ENCODE data around the gene CHD5. TPM values are rescaled to one million over a fixed set of nuclear protein-coding genes. Genes with fewer than 3 reads are reported as not detected.

CHD5 gene
- total and polyA plus RNA-seq, 2 of the 4 experiments (the other 2 are of a cell fraction) = under 0.01 to 0.09 TPM

GRCh38 chr1:6072774-6073479 is 107.2 kb downstream of the CHD5 start:
- Histone ChIP-seq H4K8ac (ENCODE audit: low read depth in 2 of 2, low read length in 2 of 2) (no peak overlapping the region), H3K56ac (ENCODE audit: extremely low read depth, insufficient read depth, low read length) (no peak overlapping the region), H2AK9ac (replicated peaks; ENCODE audit: low read depth, low read length, poor library complexity) (no peak overlapping the region), H4K20me1 (ENCODE audit: insufficient read depth, low read length) (no peaks in the 10 kb centered on the region), H2BK120ac (ENCODE audit: low read depth, low read length) (no peak overlapping the region), H3K27me3 (ENCODE audit: control insufficient read depth, insufficient read depth, low read length) (peaks cover 3% of the 10 kb centered on the region; the same call in 1 of the 2 replicates), H3K14ac (replicated peaks; ENCODE audit: low read depth, low read length) (no peak overlapping the region), H3K9me3 (ENCODE audit: control insufficient read depth, insufficient read depth, low read length) (no peaks in the 10 kb centered on the region), H2BK15ac (ENCODE audit: low read depth, low read length) (no peak overlapping the region), H3K27ac (ENCODE audit: insufficient read depth, low read length) (no peak overlapping the region), H2AFZ (replicated peaks; ENCODE audit: low read length, poor library complexity) (no peak overlapping the region), H3K9me1 (ENCODE audit: insufficient read depth, low read length) (no peaks in the 10 kb centered on the region), H3K9ac (ENCODE audit: low read depth, low read length) (no peak overlapping the region), H3K18ac (ENCODE audit: low read depth, low read length) (no peak overlapping the region), H2AK5ac (ENCODE audit: low read depth, low read length) (no peak overlapping the region), H3K4me3 (ENCODE audit: insufficient read depth, low read depth, low read length) (no peak overlapping the region), H2BK20ac (ENCODE audit: low read depth, low read length) (no peak overlapping the region), H3K23ac (ENCODE audit: low read depth, low read length) (no peak overlapping the region), H2BK5ac (ENCODE audit: low read depth, low read length, poor library complexity, severe bottlenecking) (no peak overlapping the region), H3K4me1 (ENCODE audit: control insufficient read depth, insufficient read depth, low read length) (no peaks in the 10 kb centered on the region), H3K4me2 (ENCODE audit: low read depth, low read length) (no peak overlapping the region), H4K91ac (ENCODE audit: insufficient read depth, low read depth, low read length) (no peak overlapping the region), H4K5ac (ENCODE audit: low read depth, low read length) (no peak overlapping the region), H3K4ac (ENCODE audit: low read depth, low read length) (no peak overlapping the region), H3K36me3 (ENCODE audit: control insufficient read depth, insufficient read depth, low read length) (no peaks in the 10 kb centered on the region), H3K79me1 (ENCODE audit: low read depth in 1 of 2, low read length in 2 of 2) (no peaks in the 10 kb centered on the region)
- TF ChIP-seq MAFK (IDR thresholded peaks at IDR 0.05; ENCODE audit: low read depth, low read length) = no peak
- no peak for TF ChIP-seq NFE2L2 (IDR thresholded peaks at IDR 0.05; ENCODE audit: low read depth, low read length)
- TF ChIP-seq RFX5 (IDR thresholded peaks at IDR 0.05; ENCODE audit: low read depth, low read length) = no peak
- no peak for TF ChIP-seq RCOR1 (IDR thresholded peaks at IDR 0.05; ENCODE audit: insufficient replicate concordance, low read length)
- TF ChIP-seq USF2 (IDR thresholded peaks at IDR 0.05; ENCODE audit: low read depth, low read length) = no peak
- no peak for TF ChIP-seq BHLHE40 (IDR thresholded peaks at IDR 0.05; ENCODE audit: low read depth, low read length)
- no peak for TF ChIP-seq CHD1 (IDR thresholded peaks at IDR 0.05; ENCODE audit: low read depth, low read length)
- TF ChIP-seq MXI1 (IDR thresholded peaks at IDR 0.05; ENCODE audit: borderline replicate concordance, low read depth, low read length) = no peak
- no peak for TF ChIP-seq POLR2A (IDR thresholded peaks at IDR 0.05; ENCODE audit: low read depth, low read length)
- no peak for TF ChIP-seq SMC3 (IDR thresholded peaks at IDR 0.05; ENCODE audit: low read depth, low read length)
- TF ChIP-seq FOS (IDR thresholded peaks at IDR 0.05; ENCODE audit: low read depth, low read length) = no peak
- no peak for TF ChIP-seq RAD21 (IDR thresholded peaks at IDR 0.05; ENCODE audit: low read length)
- dilution Hi-C loops (cut with HindIII; ENCODE audit: low sequenced_read_pairs, unreplicated experiment) (no loop called here), intact Hi-C loops (cut with micrococcal nuclease) (no loop called here), in situ Hi-C loops (cut with MboI; ENCODE audit: low sequenced_read_pairs) (no loop called here)
- DNase-seq = no peak
- CTCF ChIA-PET = no interaction called here
- BruUV-seq (replicated peaks) = no TSS peak
- no peak for ATAC-seq (ENCODE audit: low read depth)
- POLR2A ChIA-PET (ENCODE audit: unreplicated experiment) = no interaction called here
- 83% methylated on average over 2 of the region's 17 CpGs; no CpG with 5 or more reads in 1 of the 2 experiments for WGBS, 2 experiments (ENCODE audit: extremely low coverage in 2 of 2, insufficient read length in 1 of 2)

All from IMR-90 (cell line).